Adrenal gland (tissue), 19 donors: ENCODE results near the gene REL. TPM values are rescaled to one million over a fixed set of nuclear protein-coding genes. Genes with fewer than 3 reads are reported as not detected.

Experiments
- DNase-seq, 7 donors: peaks; one replicate each; pipeline ENCODE4 v3.0.0-alpha.2; 2019 to 2020
- H3K27ac ChIP-seq, 5 donors: fragments of 200-600 bp; sonication (generic) in 4 of 5; 1 replicate in 3 of 5; 2 replicates in 2 of 5; pipeline versions ENCODE4 v1.5.1 to v1.8.0; 2016 to 2020; ENCODE audit warnings: mild to moderate bottlenecking in 1 of 5
- H3K27me3 ChIP-seq: fragments of 200-600 bp; 2 replicates; pipeline ENCODE4 v1.8.0; 2021
- H3K36me3 ChIP-seq, 2 donors: fragments of 200-600 bp; replicated peaks in 1 of 2; 1 replicate in 1 of 2; 2 replicates in 1 of 2; pipeline versions ENCODE4 v1.5.1 to v1.8.0; 2018 to 2022
- H3K4me1 ChIP-seq, 2 donors: fragments of 200-600 bp; replicated peaks in 1 of 2; 1 replicate in 1 of 2; 2 replicates in 1 of 2; pipeline versions ENCODE4 v1.5.1 to v1.8.0; 2018 to 2021
- H3K4me3 ChIP-seq, 4 donors: fragments of 200-600 bp; sonication (generic) in 3 of 4; one replicate each; pipeline ENCODE4 v1.5.1; 2016 to 2018
- H3K9me3 ChIP-seq, 3 donors: fragments of 200-600 bp; sonication (generic) in 1 of 3; replicated peaks in 1 of 3; 1 replicate in 2 of 3; 2 replicates in 1 of 3; pipeline versions ENCODE4 v1.5.1 to v1.8.0; 2016 to 2021
- CTCF ChIP-seq, 6 experiments: fragments of 450-650 bp in 4 of 6; fragments of 200-600 bp in 2 of 6; sonication (generic) in 1 of 6; IDR thresholded peaks; 1 replicate in 5 of 6; 2 replicates in 1 of 6; pipeline versions ENCODE4 v1.5.1 to v1.8.0; 2016 to 2021; ENCODE audit warnings: antibody characterized with exemption in 6 of 6, mild to moderate bottlenecking in 2 of 6, moderate library complexity in 1 of 6
- POLR2A ChIP-seq, 2 donors: fragments of 450-650 bp; IDR thresholded peaks; one replicate each; pipeline ENCODE4 v1.6.1; 2017; ENCODE audit warnings: antibody characterized with exemption in 2 of 2, mild to moderate bottlenecking in 2 of 2, moderate library complexity in 1 of 2
- WGBS, 4 donors: extraction: QIAGEN DNeasy Blood & Tissue Kit in 2 of 4; methylation state at CpG; one replicate each; pipeline versions ENCODE4 v1.1.5 to v1.1.7; 2013 to 2017; 5-methylcytosine and 5-hydroxymethylcytosine counted together
- intact Hi-C, 2 donors: fragments of 100-400 bp; cut with DNase I; formaldehyde crosslinking; loops; one replicate each; pipeline versions ENCODE4 v1.14.1 to v1.15.0; 2022 to 2023
- long read RNA-seq, 10 donors: library from polyadenylated mRNA in 3 of 10; unstranded in 2 of 10; stranded (forward) in 1 of 10; transcript quantifications; one replicate each; pipeline ENCODE4 v2.0.0 and lab custom pipeline, GENCODE V29; 2021 to 2026
- polyA plus RNA-seq, 3 donors: library from polyadenylated mRNA; stranded (reverse); fragments of 200-250 nt in 2 of 3; fragments of 350-450 nt in 1 of 3; fragmentation: Illumina TruSeq in 1 of 3; extraction: RNeasy Lipid Tissue Mini Kit (QIAGEN cat#74804) in 1 of 3; gene quantifications; one replicate each; pipeline ENCODE4 v1.2.3, GENCODE V29; 2013 to 2014
- total RNA-seq, 9 donors: library from RNA; depleted of rRNA in 4 of 9; stranded (reverse); fragments of >200 nt in 4 of 9; fragments of 120-200 nt in 1 of 9; fragmentation: NEBNext Ultra II Directional in 1 of 9; extraction: Animal tissue kit (Norgen Biotek cat#: 25700) in 1 of 9; gene quantifications; one replicate each; pipeline versions ENCODE4 v1.1.0 to v1.2.4, GENCODE V29; 2013 to 2023
- donor health status: healthy with polysubstance abuse.
- donor health status: Bipolar disorder and iron deficiency.
- donor health status: DM: yes; HTN: yes; CAD: no.
- donor health status: DM: no; HTN: no; CAD: no.
- donor health status: DM: no; HTN: no; CAD: no.
- donor health status: DM: yes; HTN: yes; CAD: no.

The REL gene
- total RNA-seq: 10 to 100 TPM in 6 of 9 donors, 1 to 10 TPM in 3; 4.0 to 15.0 (median 10.6) TPM
- 1 to 10 TPM in 2 of 3 donors, under 1 TPM in 1; 0.51 to 2.5 (median 2.1) TPM for polyA plus RNA-seq
- long read RNA-seq, donor 1: 0 reads
- long read RNA-seq, donor 2: 0 reads
- long read RNA-seq, donor 3: 0 reads
- long read RNA-seq, donor 4, partial matches to known transcripts: 1 of 5 reads
- long read RNA-seq, donor 4, other reads (novel, unspliced or antisense): 2 of 5 reads
- long read RNA-seq, donor 5: 0 reads
- long read RNA-seq, donor 6, partial matches to known transcripts: 3 of 3 reads
- long read RNA-seq, donor 6, other reads (novel, unspliced or antisense): 0 of 3 reads
- long read RNA-seq, donor 7, partial matches to known transcripts: 0 of 2 reads
- long read RNA-seq, donor 7, other reads (novel, unspliced or antisense): 0 of 2 reads
- long read RNA-seq, donor 8, partial matches to known transcripts: 0 of 1 reads
- long read RNA-seq, donor 8, other reads (novel, unspliced or antisense): 0 of 1 reads
- long read RNA-seq, donor 9: 0 reads
- long read RNA-seq, donor 10: 0 reads

DNA sequence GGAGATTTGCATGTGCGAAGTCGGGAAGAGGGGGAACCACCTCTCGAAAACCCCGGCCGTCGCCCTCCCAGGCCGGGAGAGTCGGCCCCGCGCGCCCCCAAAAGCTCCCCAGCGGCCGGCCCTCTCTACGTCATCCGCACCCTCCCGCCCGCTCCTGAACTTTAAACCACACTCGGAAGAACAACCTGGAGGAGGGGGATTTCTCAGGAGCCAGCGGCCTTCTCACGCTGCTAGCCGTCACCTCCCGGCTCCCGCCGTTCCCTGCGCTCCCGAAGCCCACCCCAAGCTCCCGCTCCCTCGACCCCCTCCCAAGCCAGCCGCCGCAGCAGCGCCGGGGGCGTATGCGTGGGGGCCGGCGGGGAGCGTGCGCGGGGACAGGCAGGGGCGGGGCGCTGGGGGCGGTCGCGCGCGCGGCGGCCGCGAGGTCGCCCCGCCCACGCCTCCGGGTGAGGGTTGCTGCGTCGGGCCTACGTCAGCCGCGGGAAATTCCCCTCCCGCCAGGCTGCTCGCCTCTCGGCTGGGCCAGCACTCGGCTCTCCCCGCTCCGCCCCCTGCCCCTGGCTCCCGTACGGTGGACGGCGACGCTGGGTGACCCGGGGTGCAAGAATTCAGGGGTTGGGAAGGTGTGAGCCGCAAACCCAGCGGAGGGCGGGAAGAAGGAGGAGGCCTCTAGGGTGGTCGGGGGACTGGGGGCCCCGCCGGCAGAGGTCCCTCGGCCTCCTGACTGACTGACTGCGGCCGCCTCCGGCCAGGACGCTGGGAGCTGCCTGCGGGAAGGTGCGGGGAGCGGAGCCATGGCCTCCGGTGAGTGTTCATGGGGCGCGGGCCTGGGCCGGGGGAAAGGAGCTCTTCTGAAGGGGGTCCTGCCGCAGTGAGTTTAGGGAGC lies at the start of gene REL:
Gene REL, plus strand, starts transcription at position 528 of the 886 bp plus-strand sequence. Its CDS starts 267 bp downstream, at position 795.
- Histone ChIP-seq H3K9me3 (no peaks in the 10 kb centered on the region), H3K4me3 (peak within 1 kb of the TSS; percentile 89 to 99 (median 95)), H3K27ac (peak within 1 kb of the TSS; percentile 94 to 99 (median 98)), H3K27me3 (no peaks in the 10 kb centered on the region), H3K36me3 (no peaks in the 10 kb centered on the region), H3K4me1 (peaks cover 6 to 34% of the 10 kb centered on the region in 2 donors)
- DNase-seq: peak; percentile 90 to 95 (median 92)
- intact Hi-C loops: no loop called here
- 0 to 1% (median 1%) methylated on average over 2 to 90 of the region's 90 CpGs for WGBS, 4 donors
- TF ChIP-seq POLR2A (IDR thresholded peaks at IDR 0.05) (peak; percentile 87 to 92), CTCF (IDR thresholded peaks at IDR 0.05) (peak in 1 of 6 experiments; percentile 11)

DNA sequence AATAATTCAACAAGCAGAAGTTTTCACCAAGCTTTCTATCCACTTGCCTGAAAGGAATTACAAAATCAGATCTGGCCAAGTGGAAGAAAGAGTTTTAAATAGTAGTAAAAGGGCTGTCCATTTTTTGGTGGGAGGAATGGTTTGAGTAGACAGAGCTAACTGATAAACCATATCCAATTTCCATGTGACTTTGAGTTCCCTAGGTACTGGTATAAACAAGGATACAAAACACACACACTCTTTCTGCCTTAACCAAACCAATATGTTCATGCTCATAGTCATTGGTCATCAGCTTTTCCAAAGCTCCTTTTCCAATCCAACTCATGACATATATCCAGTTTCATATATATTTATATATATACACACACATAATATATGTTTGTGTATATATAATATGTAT lies 49.5 kb upstream of the REL start:
- TF ChIP-seq CTCF (IDR thresholded peaks at IDR 0.05) (no peak), POLR2A (IDR thresholded peaks at IDR 0.05) (no peak)
- H3K36me3 ChIP-seq: no peaks in the 10 kb centered on the region
- no peak overlapping the region for H3K27ac ChIP-seq
- DNase-seq: no peak
- no peaks in the 10 kb centered on the region for H3K4me1 ChIP-seq
- H3K4me3 ChIP-seq: no peak overlapping the region
- intact Hi-C loops: no loop called here
- H3K9me3 ChIP-seq: no peaks in the 10 kb centered on the region
- H3K27me3 ChIP-seq: no peaks in the 10 kb centered on the region

DNA sequence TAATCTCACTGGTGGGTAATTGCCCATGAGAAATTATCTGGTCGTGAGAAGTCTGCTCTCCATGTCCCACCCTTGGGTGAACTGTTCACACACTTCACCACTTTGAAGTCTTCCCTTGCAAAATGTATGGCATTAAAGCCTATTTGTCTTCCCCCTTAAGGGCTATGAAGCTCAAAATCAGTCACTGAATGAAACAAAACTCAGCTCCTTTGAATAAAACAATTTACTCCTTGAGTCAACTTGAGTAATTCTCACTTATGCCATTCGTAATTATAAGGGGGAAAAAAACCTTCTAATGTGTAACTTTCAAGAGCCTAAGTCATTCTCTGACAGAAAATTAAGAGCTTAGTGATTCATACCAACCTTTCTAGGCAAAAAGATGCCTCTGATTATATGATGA lies 48.8 kb upstream of the REL start:
- no peak overlapping the region for H3K4me3 ChIP-seq
- TF ChIP-seq CTCF (IDR thresholded peaks at IDR 0.05) (no peak), POLR2A (IDR thresholded peaks at IDR 0.05) (no peak)
- intact Hi-C loops: no loop called here

GRCh38 chr2:60834270-60834717 lies 47.1 kb upstream of the REL start:
- intact Hi-C loops: no loop called here
- no peak overlapping the region for H3K4me3 ChIP-seq
- TF ChIP-seq POLR2A (IDR thresholded peaks at IDR 0.05) (no peak), CTCF (IDR thresholded peaks at IDR 0.05) (no peak)
- no peaks in the 10 kb centered on the region for H3K36me3 ChIP-seq
- H3K9me3 ChIP-seq: no peaks in the 10 kb centered on the region
- no peaks in the 10 kb centered on the region for H3K4me1 ChIP-seq
- H3K27me3 ChIP-seq: no peaks in the 10 kb centered on the region
- 24 to 78% (median 55%) methylated on average over 2 of the region's 2 CpGs for WGBS, 4 donors
- no peak overlapping the region for H3K27ac ChIP-seq
- DNase-seq: no peak

More for the DNA sequence above, 48.8 kb upstream of the REL start:
- no peaks in the 10 kb centered on the region for H3K36me3 ChIP-seq
- no peaks in the 10 kb centered on the region for H3K4me1 ChIP-seq
- H3K9me3 ChIP-seq: no peaks in the 10 kb centered on the region
- H3K27me3 ChIP-seq: no peaks in the 10 kb centered on the region
- H3K27ac ChIP-seq: no peak overlapping the region
- DNase-seq: no peak
- WGBS, 4 donors: 36 to 65% (median 52%) methylated on average over 2 of the region's 2 CpGs
